Right atrium auricular region (tissue), 2 donors: ENCODE results near the gene ANKRD29. TPM values are rescaled to one million over a fixed set of nuclear protein-coding genes. Genes with fewer than 3 reads are reported as not detected.

Experiments used
- DNase-seq: peaks from one replicate; pipeline ENCODE4 v3.0.0-alpha.2; 2019; ENCODE audit warnings: low spot score
- H3K27ac ChIP-seq, 2 donors: fragments of 200-600 bp; sonication (generic); 1 replicate in 1 of 2; 2 replicates in 1 of 2; pipeline ENCODE4 v1.5.1; 2016 to 2019
- H3K27me3 ChIP-seq, 2 donors: fragments of 200-600 bp; sonication (generic); one replicate each; pipeline versions ENCODE4 v1.5.1 to v1.6.0; 2017 to 2019
- H3K36me3 ChIP-seq: fragments of 200-600 bp; sonication (generic); one replicate; pipeline ENCODE4 v1.5.1; 2016
- H3K4me1 ChIP-seq, 2 donors: fragments of 200-600 bp; sonication (generic); one replicate each; pipeline versions ENCODE4 v1.5.1 to v1.6.0; 2017 to 2019
- H3K4me3 ChIP-seq, 2 donors: fragments of 200-600 bp; sonication (generic); 1 replicate in 1 of 2; 2 replicates in 1 of 2; pipeline ENCODE4 v1.5.1; 2017 to 2019; ENCODE audit warnings: mild to moderate bottlenecking in 1 of 2, moderate library complexity in 1 of 2
- H3K9me3 ChIP-seq, 2 donors: fragments of 200-600 bp; sonication (generic); one replicate each; pipeline ENCODE4 v1.5.1; 2019
- CTCF ChIP-seq, 2 donors: fragments of 200-600 bp; sonication (generic); IDR thresholded peaks; one replicate each; pipeline ENCODE4 v1.5.1; 2019; ENCODE audit warnings: antibody characterized with exemption in 2 of 2
- total RNA-seq, 2 donors: library from RNA; depleted of rRNA; stranded (reverse); fragments of >200 nt; gene quantifications; one replicate each; pipeline ENCODE4 v1.1.0, GENCODE V29; 2016

Gene ANKRD29
- total RNA-seq, 2 donors from 2014 or later: 2.2 to 3.5 TPM

- Histone ChIP-seq H3K9me3 (no peaks in the 10 kb centered on the region), H3K4me3 (no peak overlapping the region), H3K36me3 (no peaks in the 10 kb centered on the region), H3K4me1 (no peaks in the 10 kb centered on the region), H3K27ac (no peak overlapping the region), H3K27me3 (no peaks in the 10 kb centered on the region)
- no peak for DNase-seq
- TF ChIP-seq CTCF (IDR thresholded peaks at IDR 0.05): no peak
Observed at GRCh38 chr18:23701544-23702064, 38.9 kb upstream of the ANKRD29 start.

- Histone ChIP-seq H3K27me3 (no peaks in the 10 kb centered on the region), H3K36me3 (no peaks in the 10 kb centered on the region), H3K4me1 (no peaks in the 10 kb centered on the region), H3K9me3 (no peaks in the 10 kb centered on the region), H3K27ac (no peak overlapping the region), H3K4me3 (no peak overlapping the region)
- no peak for TF ChIP-seq CTCF (IDR thresholded peaks at IDR 0.05)
- DNase-seq: no peak
Observed at GRCh38 chr18:23701017-23701416, 38.3 kb upstream of the ANKRD29 start.

GRCh38 chr18:23694637-23695430 is 32.1 kb upstream of the ANKRD29 start:
- H3K27me3 ChIP-seq: no peaks in the 10 kb centered on the region
- H3K36me3 ChIP-seq: no peaks in the 10 kb centered on the region
- H3K4me1 ChIP-seq: peaks cover 0 to 7% of the 10 kb centered on the region in 2 donors
- H3K4me3 ChIP-seq: no peak overlapping the region
- TF ChIP-seq CTCF (IDR thresholded peaks at IDR 0.05): no peak
- H3K27ac ChIP-seq: no peak overlapping the region
- DNase-seq: no peak
- no peaks in the 10 kb centered on the region for H3K9me3 ChIP-seq

- Histone ChIP-seq H3K27me3 (no peaks in the 10 kb centered on the region), H3K4me3 (no peak overlapping the region), H3K9me3 (no peaks in the 10 kb centered on the region), H3K4me1 (peaks cover 0 to 13% of the 10 kb centered on the region in 2 donors), H3K27ac (no peak overlapping the region), H3K36me3 (no peaks in the 10 kb centered on the region)
- no peak for DNase-seq
- TF ChIP-seq CTCF (IDR thresholded peaks at IDR 0.05): no peak
Observed at GRCh38 chr18:23693846-23694245, 31.1 kb upstream of the ANKRD29 start.

GRCh38 chr18:23690505-23691068 is 27.9 kb upstream of the ANKRD29 start:
- H3K4me3 ChIP-seq: peak overlapping the region in 1 of 2 donors; percentile 64

More at GRCh38 chr18:23690505-23691068, 27.9 kb upstream of the ANKRD29 start:
- peaks cover 0 to 7% of the 10 kb centered on the region in 2 donors for H3K27me3 ChIP-seq
- no peaks in the 10 kb centered on the region for H3K9me3 ChIP-seq
- H3K36me3 ChIP-seq: no peaks in the 10 kb centered on the region
- peaks cover 0 to 16% of the 10 kb centered on the region in 2 donors for H3K4me1 ChIP-seq
- DNase-seq: no peak
- no peak for TF ChIP-seq CTCF (IDR thresholded peaks at IDR 0.05)
- no peak overlapping the region for H3K27ac ChIP-seq
